ENCODE data around the gene FOXN1. TPM values are rescaled to one million over a fixed set of nuclear protein-coding genes. Genes with fewer than 3 reads are reported as not detected.

Gene FOXN1
- total RNA-seq, 3 donors from 2014 or later (not counting 1 experiment from before 2014, with no cell fraction given): not detected

DNA sequence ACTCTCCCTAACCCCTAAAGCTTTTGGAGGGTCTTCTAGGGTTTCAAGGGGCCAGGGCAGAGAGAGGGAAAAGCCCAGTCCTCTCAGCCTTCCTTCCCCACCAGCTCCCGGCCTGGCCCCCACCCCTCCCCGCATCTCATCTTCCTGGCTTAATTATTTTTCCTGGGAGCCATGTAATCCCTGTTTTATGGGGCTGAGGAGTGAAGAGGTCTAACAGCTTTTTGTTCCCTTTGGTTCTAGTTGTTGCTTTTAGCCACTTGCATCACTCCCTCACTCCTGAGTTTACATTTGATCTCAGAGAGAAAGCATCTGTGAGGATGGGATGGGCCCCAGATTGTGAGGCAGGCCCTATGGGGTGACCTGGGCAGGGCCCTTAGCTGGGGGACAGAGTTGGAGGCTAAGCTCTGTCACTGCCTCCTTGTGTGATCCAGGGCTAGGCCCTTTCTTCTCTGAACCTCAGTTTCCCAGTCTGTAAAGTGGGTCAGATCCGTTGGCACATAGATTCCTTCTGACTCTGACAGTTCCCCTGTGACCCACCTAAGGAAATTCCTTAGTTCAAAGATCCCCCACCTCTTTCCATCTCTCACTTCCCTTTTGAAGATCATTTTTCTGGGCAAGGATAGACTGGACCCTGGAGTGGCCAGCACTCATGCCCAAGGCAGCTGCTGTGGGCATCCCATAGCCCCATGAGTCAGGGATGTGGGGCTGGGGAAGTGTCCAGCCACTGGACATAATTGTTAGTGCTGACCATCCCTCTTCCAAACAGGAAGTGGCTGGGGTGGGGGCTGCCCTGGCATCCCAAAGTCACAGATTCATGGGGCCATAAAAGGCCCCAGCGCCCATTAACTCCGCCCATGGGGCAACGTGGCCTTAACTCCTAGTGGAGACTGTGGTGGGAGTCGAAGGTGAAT, 26.2 kb downstream of the FOXN1 start:
- Histone ChIP-seq H3K27ac (ENCODE audit: low read length) (no peak overlapping the region), H3K27me3 (ENCODE audit: control insufficient read depth, insufficient read depth, low read length) (no peaks in the 10 kb centered on the region), H3K36me3 (ENCODE audit: control insufficient read depth, insufficient read depth, low read length) (no peaks in the 10 kb centered on the region), H3K4me3 (ENCODE audit: low read length) (no peak overlapping the region), H3K4me1 (ENCODE audit: control insufficient read depth, insufficient read depth, low read length) (no peaks in the 10 kb centered on the region), H3K9me3 (ENCODE audit: control insufficient read depth, insufficient read depth, low read length) (no peaks in the 10 kb centered on the region)
- no peak for DNase-seq
- Mint-ChIP-seq H3K36me3 (no peaks in the 10 kb centered on the region), H3K27ac (no peak overlapping the region), H3K4me3 (no peak overlapping the region), H3K27me3 (ENCODE audit: low read depth in 2 of 2) (peaks cover 0 to 2% of the 10 kb centered on the region in 2 donors), H3K4me1 (no peaks in the 10 kb centered on the region), H3K9me3 (no peaks in the 10 kb centered on the region)
- no peak for TF ChIP-seq CTCF (IDR thresholded peaks at IDR 0.05)
- intact Hi-C loops (cut with micrococcal nuclease): no loop called here
- WGBS (ENCODE audit: insufficient coverage): 89% methylated on average over 6 of the region's 7 CpGs
- ATAC-seq: no peak

DNA sequence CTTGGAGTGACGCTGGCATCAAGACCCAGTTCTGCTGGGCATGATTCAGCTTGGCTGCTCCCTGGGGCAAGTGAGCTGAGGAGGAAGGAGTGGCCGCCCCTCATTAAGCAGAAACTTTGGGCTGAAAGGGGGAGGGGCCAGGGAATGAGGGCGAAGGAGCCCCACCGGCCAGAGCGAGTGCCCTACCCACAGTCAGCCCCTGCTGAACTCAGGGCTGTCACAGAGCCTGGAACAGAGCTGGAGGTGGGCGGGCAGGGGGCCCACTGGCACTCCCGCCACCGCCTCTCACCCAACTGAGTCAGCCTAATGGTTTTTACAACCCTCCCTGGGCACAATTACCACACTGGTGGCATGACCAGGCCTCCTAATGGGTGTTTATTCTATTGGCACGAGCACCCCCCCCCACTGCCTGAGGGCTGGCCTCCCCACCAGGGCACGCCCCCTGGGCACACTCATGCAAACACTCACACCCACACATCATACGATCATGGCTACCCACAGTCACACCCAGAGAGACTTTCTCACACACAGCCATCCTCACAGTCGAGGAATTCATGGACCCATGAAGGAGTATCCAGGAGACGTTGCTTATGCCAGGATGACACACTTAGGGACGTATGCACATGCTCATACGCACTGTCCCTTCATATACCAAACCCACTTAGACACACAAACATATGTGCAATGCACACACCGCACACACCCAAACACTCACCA, 27.1 kb downstream of the FOXN1 start:
- Mint-ChIP-seq H3K27me3 (ENCODE audit: low read depth in 2 of 2) (peaks cover 0 to 2% of the 10 kb centered on the region in 2 donors), H3K4me1 (no peaks in the 10 kb centered on the region), H3K27ac (no peak overlapping the region), H3K9me3 (no peaks in the 10 kb centered on the region), H3K36me3 (no peaks in the 10 kb centered on the region), H3K4me3 (no peak overlapping the region)
- TF ChIP-seq CTCF (IDR thresholded peaks at IDR 0.05): no peak
- ATAC-seq (no peak), DNase-seq (no peak)
- Histone ChIP-seq H3K4me1 (ENCODE audit: control insufficient read depth, insufficient read depth, low read length) (no peaks in the 10 kb centered on the region), H3K36me3 (ENCODE audit: control insufficient read depth, insufficient read depth, low read length) (no peaks in the 10 kb centered on the region), H3K27ac (ENCODE audit: low read length) (no peak overlapping the region), H3K9me3 (ENCODE audit: control insufficient read depth, insufficient read depth, low read length) (no peaks in the 10 kb centered on the region), H3K27me3 (ENCODE audit: control insufficient read depth, insufficient read depth, low read length) (no peaks in the 10 kb centered on the region), H3K4me3 (ENCODE audit: low read length) (no peak overlapping the region)
- intact Hi-C loops (cut with micrococcal nuclease): no loop called here
- 86% methylated on average over 16 of the region's 16 CpGs for WGBS (ENCODE audit: insufficient coverage)

DNA sequence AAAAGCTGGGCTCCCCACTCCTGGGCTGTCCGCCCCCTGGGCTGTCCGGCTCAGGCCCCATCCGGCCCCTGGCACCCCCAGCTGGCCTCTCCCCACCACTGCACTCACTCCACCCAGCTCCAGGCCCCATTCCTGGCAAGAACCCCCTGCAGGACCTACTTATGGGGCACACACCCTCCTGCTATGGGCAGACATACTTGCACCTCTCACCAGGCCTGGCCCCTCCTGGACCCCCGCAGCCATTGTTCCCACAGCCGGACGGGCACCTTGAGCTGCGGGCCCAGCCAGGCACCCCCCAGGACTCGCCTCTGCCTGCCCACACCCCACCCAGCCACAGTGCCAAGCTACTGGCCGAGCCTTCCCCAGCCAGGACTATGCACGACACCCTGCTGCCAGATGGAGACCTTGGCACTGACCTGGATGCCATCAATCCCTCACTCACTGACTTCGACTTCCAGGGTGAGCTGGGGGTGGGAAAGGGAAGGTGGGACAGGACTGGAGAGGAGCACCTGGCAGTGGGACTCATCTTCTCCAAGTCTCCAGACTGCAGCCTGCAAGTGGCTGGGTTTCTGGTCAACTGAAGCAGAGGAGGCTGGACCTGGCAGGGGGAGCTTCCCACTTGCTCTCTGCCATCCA, 28.7 kb downstream of the FOXN1 start:
- intact Hi-C loops (cut with micrococcal nuclease): no loop called here
- H3K27ac Mint-ChIP-seq: no peak overlapping the region
- Histone ChIP-seq H3K4me3 (ENCODE audit: low read length) (no peak overlapping the region), H3K4me1 (ENCODE audit: control insufficient read depth, insufficient read depth, low read length) (no peaks in the 10 kb centered on the region), H3K9me3 (ENCODE audit: control insufficient read depth, insufficient read depth, low read length) (no peaks in the 10 kb centered on the region), H3K27me3 (ENCODE audit: control insufficient read depth, insufficient read depth, low read length) (no peaks in the 10 kb centered on the region), H3K36me3 (ENCODE audit: control insufficient read depth, insufficient read depth, low read length) (no peaks in the 10 kb centered on the region), H3K27ac (ENCODE audit: low read length) (no peak overlapping the region)
- TF ChIP-seq CTCF (IDR thresholded peaks at IDR 0.05): no peak
- H3K36me3 Mint-ChIP-seq: no peaks in the 10 kb centered on the region
- WGBS (ENCODE audit: insufficient coverage): 84% methylated on average over 10 of the region's 11 CpGs
- H3K4me3 Mint-ChIP-seq: no peak overlapping the region
- ATAC-seq: no peak
- DNase-seq: no peak
- no peaks in the 10 kb centered on the region for H3K9me3 Mint-ChIP-seq
- no peaks in the 10 kb centered on the region for H3K4me1 Mint-ChIP-seq
- peaks cover 0 to 2% of the 10 kb centered on the region in 2 donors for H3K27me3 Mint-ChIP-seq (ENCODE audit: low read depth in 2 of 2)
